GM12872 (cell line): ENCODE data around the gene RHOU.

Experiments
- CTCF ChIP-seq: IDR thresholded peaks from 3 replicates; pipeline ENCODE4 v1.5.1; 2011; ENCODE audit warnings: low read depth, mild to moderate bottlenecking, low read length, moderate library complexity; ENCODE audit not compliant: insufficient read depth

Gene RHOU

GRCh38 chr1:228770779-228771223, 35.5 kb downstream of the RHOU start:
- TF ChIP-seq CTCF = no peak

GRCh38 chr1:228772516-228773212, 37.4 kb downstream of the RHOU start:
- TF ChIP-seq CTCF = no peak

- no peak for TF ChIP-seq CTCF
Observed at GRCh38 chr1:228776449-228776848, 41.2 kb downstream of the RHOU start.

GRCh38 chr1:228777236-228777635, 42.0 kb downstream of the RHOU start:
- TF ChIP-seq CTCF = no peak

GRCh38 chr1:228778026-228778425, 42.7 kb downstream of the RHOU start:
- TF ChIP-seq CTCF = no peak

- no peak for TF ChIP-seq CTCF
Observed at GRCh38 chr1:228778466-228778865, 43.2 kb downstream of the RHOU start.

- no peak for TF ChIP-seq CTCF
Observed at GRCh38 chr1:228778961-228779360, 43.7 kb downstream of the RHOU start.
